Hepatocyte (in vitro differentiated cells): Measurements from ENCODE around the gene WT1.

Experiments
- EZH2phosphoT487 ChIP-seq: fragments of 200-600 bp; sonication (generic); IDR thresholded peaks from one replicate; pipeline ENCODE4 v1.6.1; 2018; ENCODE audit warnings: antibody characterized with exemption, mild to moderate bottlenecking, low read depth, moderate library complexity; ENCODE audit not compliant: unreplicated experiment, severe bottlenecking
- TF ChIP-seq, protein P1 (sequence below): fragments of 200-600 bp; sonication (generic); IDR thresholded peaks from 2 replicates; pipeline ENCODE4 v1.5.1; 2016; ENCODE audit warnings: antibody characterized with exemption, mild to moderate bottlenecking; ENCODE audit not compliant: poor library complexity

DNA sequence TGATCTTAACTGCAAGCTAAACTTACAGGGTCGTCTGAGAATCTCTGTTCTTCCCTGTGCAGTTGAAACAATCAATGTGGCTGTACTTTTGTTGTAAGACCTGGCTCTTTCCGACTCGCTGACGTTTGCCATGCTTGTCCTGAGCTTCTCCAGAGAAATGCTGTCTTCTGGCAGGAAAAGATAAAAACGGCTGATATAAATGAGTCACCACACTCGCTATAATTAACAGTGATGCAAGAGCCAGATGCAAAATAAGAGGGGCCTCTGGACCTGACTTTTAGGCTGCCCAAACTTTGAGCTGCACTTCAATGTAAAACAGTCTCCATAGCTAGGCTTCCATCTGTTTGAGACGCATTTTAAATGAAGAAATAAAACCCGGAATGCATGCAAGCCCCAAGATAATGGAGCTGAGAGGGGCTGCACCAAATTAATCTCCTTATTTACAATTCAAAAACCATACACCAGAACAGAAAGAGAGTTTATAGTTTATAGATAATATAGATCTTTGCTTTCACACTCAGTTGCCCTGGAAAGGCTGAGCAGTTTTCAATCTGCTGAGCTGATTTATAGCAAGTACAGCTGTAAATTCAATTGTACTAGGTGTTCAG is 48.5 kb downstream of the WT1 start:
- TF ChIP-seq, protein P1, sequence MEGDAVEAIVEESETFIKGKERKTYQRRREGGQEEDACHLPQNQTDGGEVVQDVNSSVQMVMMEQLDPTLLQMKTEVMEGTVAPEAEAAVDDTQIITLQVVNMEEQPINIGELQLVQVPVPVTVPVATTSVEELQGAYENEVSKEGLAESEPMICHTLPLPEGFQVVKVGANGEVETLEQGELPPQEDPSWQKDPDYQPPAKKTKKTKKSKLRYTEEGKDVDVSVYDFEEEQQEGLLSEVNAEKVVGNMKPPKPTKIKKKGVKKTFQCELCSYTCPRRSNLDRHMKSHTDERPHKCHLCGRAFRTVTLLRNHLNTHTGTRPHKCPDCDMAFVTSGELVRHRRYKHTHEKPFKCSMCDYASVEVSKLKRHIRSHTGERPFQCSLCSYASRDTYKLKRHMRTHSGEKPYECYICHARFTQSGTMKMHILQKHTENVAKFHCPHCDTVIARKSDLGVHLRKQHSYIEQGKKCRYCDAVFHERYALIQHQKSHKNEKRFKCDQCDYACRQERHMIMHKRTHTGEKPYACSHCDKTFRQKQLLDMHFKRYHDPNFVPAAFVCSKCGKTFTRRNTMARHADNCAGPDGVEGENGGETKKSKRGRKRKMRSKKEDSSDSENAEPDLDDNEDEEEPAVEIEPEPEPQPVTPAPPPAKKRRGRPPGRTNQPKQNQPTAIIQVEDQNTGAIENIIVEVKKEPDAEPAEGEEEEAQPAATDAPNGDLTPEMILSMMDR, result no peak
- no peak for TF ChIP-seq EZH2phosphoT487
